CD1c-positive myeloid dendritic cell (primary cell): ENCODE measurements around the gene SSH3.
A peak's percentile ranks its signal among the peaks of the same experiment; 100 is the strongest.
"Not testable (repeated sequence)": the region's sequence is repeated elsewhere in the genome, so short reads cannot be mapped to it uniquely, and the experiment has no call there.

Source experiments
- DNase-seq: peaks from one replicate; pipeline ENCODE4 v3.0.0-alpha.2; 2016; ENCODE audit errors: extremely low spot score

Gene SSH3

GRCh38 chr11:67311556-67312082, 8.3 kb downstream of the SSH3 start:
- DNase-seq: peak; percentile 24

GRCh38 chr11:67312187-67313021, 9.1 kb downstream of the SSH3 start:
- peak; percentile 68 for DNase-seq

GRCh38 chr11:67313125-67313890, 10.0 kb downstream of the SSH3 start:
- no peak for DNase-seq

- no peak for DNase-seq
These were observed 10.9 kb downstream of the SSH3 start for GRCh38 chr11:67314218-67314617.

- DNase-seq: no peak
These were observed 12.1 kb downstream of the SSH3 start for GRCh38 chr11:67315325-67315909.

- no peak for DNase-seq
These were observed 13.5 kb downstream of the SSH3 start for GRCh38 chr11:67316882-67317204.

- DNase-seq: peak; percentile 99
These were observed 14.0 kb downstream of the SSH3 start for GRCh38 chr11:67317205-67317887.

- no peak for DNase-seq
These were observed 14.7 kb downstream of the SSH3 start for GRCh38 chr11:67317888-67318555.

- not testable (repeated sequence) for DNase-seq
These were observed 15.5 kb downstream of the SSH3 start for GRCh38 chr11:67318876-67319275.

- DNase-seq: no peak
These were observed 16.7 kb downstream of the SSH3 start for GRCh38 chr11:67320011-67320410.

GRCh38 chr11:67320691-67321090, 17.4 kb downstream of the SSH3 start:
- no peak for DNase-seq

- no peak for DNase-seq
These were observed 18.1 kb downstream of the SSH3 start for GRCh38 chr11:67321313-67321871.

- DNase-seq: no peak
These were observed 18.7 kb downstream of the SSH3 start for GRCh38 chr11:67322049-67322448.

GRCh38 chr11:67323526-67323925, 20.2 kb downstream of the SSH3 start:
- no peak for DNase-seq

- no peak for DNase-seq
These were observed 28.9 kb downstream of the SSH3 start for GRCh38 chr11:67332081-67332691.

- DNase-seq: no peak
These were observed 33.9 kb downstream of the SSH3 start for GRCh38 chr11:67337257-67337656.

GRCh38 chr11:67344264-67344663, 40.9 kb downstream of the SSH3 start:
- peak; percentile 66 for DNase-seq

GRCh38 chr11:67345247-67345919, 42.1 kb downstream of the SSH3 start:
- no peak for DNase-seq

GRCh38 chr11:67345920-67346819, 42.8 kb downstream of the SSH3 start:
- peak; percentile 51 for DNase-seq
